Naive thymus-derived CD8-positive, alpha-beta T cell (primary cell): Measurements from ENCODE around the gene TDRD12. TPM values are rescaled to one million over a fixed set of nuclear protein-coding genes. Genes with fewer than 3 reads are reported as not detected.
"Not testable (repeated sequence)": the region's sequence is repeated elsewhere in the genome, so short reads cannot be mapped to it uniquely, and the experiment has no call there.

Experiments used
- ATAC-seq, 2 donors: fragments of 150-1000 bp; cut with Tn5 transposase in 1 of 2; sonication (Bioruptor Pico), chemical (Tn5 transposase) in 1 of 2; 1 replicate in 1 of 2; 2 replicates in 1 of 2; pipeline ENCODE4 v1.10.0; 2021; ENCODE audit warnings: mild to moderate bottlenecking in 2 of 2, moderate library complexity in 2 of 2
- POLR2A ChIA-PET: fragments of 350-600 bp; sonication (Branson Sonifier 250); formaldehyde crosslinking; loops from one replicate; lab custom pipeline; 2021; ENCODE audit warnings: antibody characterized with exemption; lab: Charles Lee
- DNase-seq, 10 donors: peaks; one replicate each; pipeline versions ENCODE4 v3.0.0 to v3.0.0-alpha.2; 2020 to 2022
- H3K27ac Mint-ChIP-seq, 10 donors: one replicate each; pipeline ENCODE4 v1.8.0; 2020 to 2022; ENCODE audit warnings: mild to moderate bottlenecking in 10 of 10, mixed read lengths in 10 of 10, moderate library complexity in 4 of 10, inconsistent platforms in 1 of 10
- H3K27me3 Mint-ChIP-seq, 5 donors: one replicate each; pipeline ENCODE4 v1.8.0; 2021 to 2022; ENCODE audit warnings: mixed read lengths in 5 of 5
- H3K36me3 Mint-ChIP-seq, 3 donors: one replicate each; pipeline ENCODE4 v1.8.0; 2020 to 2022; ENCODE audit warnings: mixed read lengths in 3 of 3, mild to moderate bottlenecking in 2 of 3, inconsistent platforms in 1 of 3
- H3K4me1 Mint-ChIP-seq, 4 donors: one replicate each; pipeline ENCODE4 v1.8.0; 2021 to 2022; ENCODE audit warnings: mixed read lengths in 4 of 4
- H3K4me3 Mint-ChIP-seq, 10 donors: one replicate each; pipeline ENCODE4 v1.8.0; 2020 to 2022; ENCODE audit warnings: mild to moderate bottlenecking in 10 of 10, mixed read lengths in 10 of 10, moderate library complexity in 6 of 10, inconsistent platforms in 1 of 10
- H3K9me3 Mint-ChIP-seq, 9 donors: one replicate each; pipeline ENCODE4 v1.8.0; 2020 to 2022; ENCODE audit warnings: mixed read lengths in 9 of 9, mild to moderate bottlenecking in 3 of 9, inconsistent platforms in 1 of 9, moderate library complexity in 1 of 9
- polyA plus RNA-seq, 3 donors: library from polyadenylated mRNA; unstranded; fragments of 300-500 nt; fragmentation: Illumina TruSeq; gene quantifications; one replicate each; pipeline ENCODE4 v1.2.3, GENCODE V29; 2021
- total RNA-seq, 8 experiments: library from RNA in 2 of 8; stranded (reverse) in 2 of 8; gene quantifications; one replicate each; pipeline ENCODE4 v1.2.3 and lab custom pipeline; 2021 to 2026

Gene TDRD12
- total and polyA plus RNA-seq, 5 experiments from 2014 or later, result 0.06 to 0.70 (median 0.18) TPM

DNA sequence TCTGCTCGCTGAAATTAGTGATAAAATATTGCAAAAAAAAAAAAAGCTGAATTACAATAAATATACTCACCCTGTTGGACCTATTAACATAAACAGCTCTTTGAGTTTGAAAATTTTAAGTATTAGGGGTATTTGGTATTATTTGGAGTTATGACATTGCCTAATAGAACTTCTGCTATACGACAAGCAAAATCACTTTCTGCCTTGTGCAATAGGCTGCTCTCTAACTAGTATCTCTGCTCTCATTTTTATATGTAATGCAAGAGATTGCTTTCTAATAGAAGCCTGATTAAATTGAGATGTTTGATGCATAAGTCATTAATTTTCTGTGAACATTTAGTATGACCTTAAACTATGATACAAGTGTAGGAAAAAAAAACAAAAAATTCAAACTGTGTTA is 38.6 kb upstream of the TDRD12 start:
- Mint-ChIP-seq H3K4me3 (no peak overlapping the region), H3K27ac (no peak overlapping the region), H3K9me3 (no peaks in the 10 kb centered on the region), H3K36me3 (peaks cover 0 to 3% (median 0%) of the 10 kb centered on the region in 3 donors), H3K27me3 (peaks cover 7 to 16% (median 12%) of the 10 kb centered on the region in 5 donors), H3K4me1 (peaks cover 5 to 8% (median 8%) of the 10 kb centered on the region in 4 donors)
- no peak for DNase-seq
- no peak for ATAC-seq
- POLR2A ChIA-PET, result interaction anchor here (0.6 to 0.7 kb wide), 3 partner anchors 19 to 355 kb away, joined by 3 to 4 read pairs (median 3); no protein-coding TSS in a partner anchor

DNA sequence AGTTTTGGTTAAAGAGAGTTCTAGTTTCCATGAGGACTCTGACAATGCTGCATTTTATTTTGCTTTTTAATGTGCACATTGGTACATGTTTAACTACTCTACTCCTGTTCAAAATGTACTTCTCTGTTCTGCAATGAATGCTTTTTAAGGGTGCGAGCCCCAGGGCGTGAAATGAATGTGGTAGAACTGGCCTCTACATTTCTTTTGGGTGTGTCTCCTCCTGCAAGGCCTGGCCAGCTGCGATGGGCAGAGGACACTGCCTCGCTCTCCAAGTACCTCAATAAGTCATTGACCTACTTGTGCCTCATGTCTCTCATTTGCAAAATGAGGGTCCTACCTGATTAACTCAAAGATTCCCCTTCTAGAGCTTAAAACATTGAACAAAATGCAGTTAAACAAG is 37.2 kb upstream of the TDRD12 start:
- Mint-ChIP-seq H3K4me3 (no peak overlapping the region), H3K36me3 (peaks cover 0 to 3% (median 0%) of the 10 kb centered on the region in 3 donors), H3K27me3 (peaks cover 4 to 11% (median 7%) of the 10 kb centered on the region in 5 donors), H3K4me1 (peaks cover 2 to 5% (median 3%) of the 10 kb centered on the region in 4 donors), H3K9me3 (no peaks in the 10 kb centered on the region), H3K27ac (no peak overlapping the region)
- POLR2A ChIA-PET, result interaction anchor here (0.6 kb wide), 1 partner anchor 439 kb away, joined by 4 read pairs; no protein-coding TSS in a partner anchor
- ATAC-seq (no peak), DNase-seq (no peak)

DNA sequence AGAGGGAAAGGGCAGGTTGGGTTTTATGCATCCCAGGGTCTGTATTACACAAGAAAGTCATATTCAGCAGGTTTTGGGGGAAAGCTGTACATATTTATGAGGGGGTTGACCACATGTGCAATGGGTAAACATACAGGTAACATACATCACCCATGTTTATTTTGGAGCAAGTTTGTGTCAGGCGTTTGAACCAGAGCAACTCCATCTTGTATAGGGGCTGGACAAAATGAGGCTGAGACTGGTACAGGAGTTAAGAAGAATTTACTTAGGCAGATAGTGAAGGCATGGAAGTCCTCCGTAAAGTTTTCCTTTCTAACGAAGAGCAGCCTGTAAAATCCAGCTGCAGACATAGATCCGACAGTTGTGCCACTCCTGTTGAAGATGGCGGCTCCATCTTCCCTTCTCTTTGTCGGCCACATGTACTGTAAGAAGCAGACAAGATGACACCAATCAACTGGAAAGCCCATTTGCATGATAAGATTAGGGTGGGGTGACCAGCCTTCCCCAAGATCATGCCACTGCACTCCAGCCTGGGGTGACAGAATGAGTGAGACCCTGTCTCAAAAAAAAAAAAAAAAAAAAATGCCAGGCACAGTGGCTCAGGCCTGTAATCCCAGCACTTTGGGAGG is 32.6 kb upstream of the TDRD12 start:
- POLR2A ChIA-PET, result interaction anchor here (0.6 kb wide), 1 partner anchor 269 kb away, joined by 3 read pairs; no protein-coding TSS in a partner anchor
- no peak overlapping the region for H3K4me3 Mint-ChIP-seq
- peaks cover 3 to 23% (median 14%) of the 10 kb centered on the region in 4 donors for H3K4me1 Mint-ChIP-seq
- peaks cover 0 to 3% (median 2%) of the 10 kb centered on the region in 5 donors for H3K27me3 Mint-ChIP-seq
- DNase-seq (no peak), ATAC-seq (no peak)
- H3K36me3 Mint-ChIP-seq, result peaks cover 0 to 3% (median 0%) of the 10 kb centered on the region in 3 donors
- no peaks in the 10 kb centered on the region for H3K9me3 Mint-ChIP-seq
- no peak overlapping the region for H3K27ac Mint-ChIP-seq

DNA sequence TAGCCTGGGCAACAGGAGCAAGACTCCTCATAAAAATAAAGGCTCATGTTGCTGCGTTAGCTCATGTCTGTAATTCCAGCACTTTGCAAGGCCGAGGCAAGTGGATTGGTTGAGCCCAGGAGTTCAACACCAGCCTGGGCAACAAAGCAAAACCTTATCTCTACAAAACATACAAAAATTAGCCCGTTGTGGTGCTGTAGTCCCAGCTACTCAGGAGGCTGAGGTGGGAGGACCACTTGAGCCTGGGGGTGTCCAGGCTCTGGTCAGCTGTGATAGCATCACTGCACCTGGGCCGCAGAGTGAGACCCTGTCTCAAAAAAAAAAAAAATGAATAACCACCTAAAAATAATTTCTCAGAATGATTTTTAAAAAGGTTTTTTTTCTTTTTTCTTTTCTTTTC is 31.9 kb upstream of the TDRD12 start:
- no peak for DNase-seq
- ATAC-seq, result no peak
- Mint-ChIP-seq H3K9me3 (no peaks in the 10 kb centered on the region), H3K4me1 (peaks cover 4 to 24% (median 15%) of the 10 kb centered on the region in 4 donors), H3K36me3 (peaks cover 0 to 3% (median 0%) of the 10 kb centered on the region in 3 donors), H3K27me3 (no peaks in the 10 kb centered on the region), H3K4me3 (no peak overlapping the region), H3K27ac (no peak overlapping the region)
- POLR2A ChIA-PET, result no interaction called here

GRCh38 chr19:32688311-32688710 is 31.3 kb upstream of the TDRD12 start:
- Mint-ChIP-seq H3K27ac (no peak overlapping the region), H3K36me3 (peaks cover 0 to 3% (median 3%) of the 10 kb centered on the region in 3 donors), H3K9me3 (peaks cover 0 to 2% (median 0%) of the 10 kb centered on the region in 9 donors), H3K4me3 (no peak overlapping the region), H3K4me1 (peaks cover 10 to 30% (median 21%) of the 10 kb centered on the region in 4 donors), H3K27me3 (no peaks in the 10 kb centered on the region)
- DNase-seq (no peak), ATAC-seq (no peak)
- POLR2A ChIA-PET, result no interaction called here

GRCh38 chr19:32691291-32691951 is 28.1 kb upstream of the TDRD12 start, which contains the start of gene NUDT19:
Gene NUDT19 (plus strand): TSS chr19:32691821. CDS start chr19:32691961, 140 bp downstream.
- Mint-ChIP-seq H3K4me3 (peak within 1 kb of the TSS; percentile 89 to 97 (median 96)), H3K9me3 (peaks cover 0 to 2% (median 0%) of the 10 kb centered on the region in 9 donors), H3K27ac (peak within 1 kb of the TSS; percentile 92 to 98 (median 96)), H3K36me3 (peaks cover 4 to 11% (median 6%) of the 10 kb centered on the region in 3 donors), H3K27me3 (no peaks in the 10 kb centered on the region), H3K4me1 (peaks cover 33 to 60% (median 51%) of the 10 kb centered on the region in 4 donors)
- peak; percentile 78 to 79 for ATAC-seq
- POLR2A ChIA-PET, result interaction anchor here (0.6 to 2.5 kb wide), 9 partner anchors 15 to 486 kb away, joined by 3 to 41 read pairs (median 4); partner anchors contain the start of genes ANKRD27, CEP89, FAAP24 and PDCD5
- DNase-seq, result peak; percentile 56 to 87 (median 66)

GRCh38 chr19:32691952-32692726 is 27.4 kb upstream of the TDRD12 start:
- H3K27me3 Mint-ChIP-seq, result no peaks in the 10 kb centered on the region
- ATAC-seq, result peak; percentile 61 to 66
- POLR2A ChIA-PET, result interaction anchor here (0.6 to 2.5 kb wide), 8 partner anchors 16 to 485 kb away, joined by 4 to 41 read pairs (median 8); partner anchors contain the start of genes ANKRD27, CEP89, FAAP24 and PDCD5
- H3K36me3 Mint-ChIP-seq, result peaks cover 4 to 15% (median 7%) of the 10 kb centered on the region in 3 donors
- peak in 9 of 10 donors; percentile 32 to 72 (median 45) for DNase-seq
- peak overlapping the region; percentile 92 to 98 (median 96) for H3K27ac Mint-ChIP-seq
- H3K9me3 Mint-ChIP-seq, result peaks cover 0 to 2% (median 0%) of the 10 kb centered on the region in 9 donors
- H3K4me1 Mint-ChIP-seq, result peaks cover 33 to 66% (median 55%) of the 10 kb centered on the region in 4 donors
- peak overlapping the region; percentile 89 to 97 (median 96) for H3K4me3 Mint-ChIP-seq

GRCh38 chr19:32692727-32693061 is 26.9 kb upstream of the TDRD12 start:
- peaks cover 7 to 20% (median 11%) of the 10 kb centered on the region in 3 donors for H3K36me3 Mint-ChIP-seq
- H3K27me3 Mint-ChIP-seq, result no peaks in the 10 kb centered on the region
- H3K27ac Mint-ChIP-seq, result peak overlapping the region; percentile 92 to 98 (median 96)
- peak overlapping the region; percentile 89 to 97 (median 96) for H3K4me3 Mint-ChIP-seq
- H3K9me3 Mint-ChIP-seq, result peaks cover 0 to 2% (median 0%) of the 10 kb centered on the region in 9 donors
- H3K4me1 Mint-ChIP-seq, result peaks cover 38 to 72% (median 60%) of the 10 kb centered on the region in 4 donors
- peak; percentile 18 to 19 for ATAC-seq
- no peak for DNase-seq
- POLR2A ChIA-PET, result interaction anchor here (0.7 to 2.5 kb wide), 5 partner anchors 17 to 484 kb away, joined by 3 to 25 read pairs (median 6); partner anchors contain the start of genes ANKRD27 and RGS9BP

GRCh38 chr19:32693151-32694108 is 26.1 kb upstream of the TDRD12 start:
- peaks cover 11 to 28% (median 14%) of the 10 kb centered on the region in 3 donors for H3K36me3 Mint-ChIP-seq
- ATAC-seq (peak; percentile 12 to 28), DNase-seq (peak in 8 of 10 donors; percentile 35 to 70 (median 58))
- not testable (repeated sequence) for H3K9me3 Mint-ChIP-seq, H3K27me3 Mint-ChIP-seq
- POLR2A ChIA-PET, result interaction anchor here (0.6 to 2.5 kb wide), 7 partner anchors 17 to 484 kb away, joined by 3 to 25 read pairs (median 4); partner anchors contain the start of genes ANKRD27, CEP89 and RGS9BP
- H3K4me3 Mint-ChIP-seq, result peak overlapping the region; percentile 89 to 97 (median 96)
- H3K27ac Mint-ChIP-seq, result peak overlapping the region; percentile 92 to 98 (median 96)
- H3K4me1 Mint-ChIP-seq, result peaks cover 42 to 75% (median 66%) of the 10 kb centered on the region in 4 donors

GRCh38 chr19:32694316-32694715 is 25.3 kb upstream of the TDRD12 start:
- POLR2A ChIA-PET, result interaction anchor here (1.8 kb wide), 1 partner anchor 18 kb away, joined by 25 read pairs; the partner anchor contains the start of genes ANKRD27 and RGS9BP
- H3K4me3 Mint-ChIP-seq, result peak overlapping the region; percentile 89 to 97 (median 96)
- H3K27ac Mint-ChIP-seq, result peak overlapping the region in 6 of 10 donors; percentile 4 to 93 (median 50)

More at GRCh38 chr19:32694316-32694715, 25.3 kb upstream of the TDRD12 start:
- not testable (repeated sequence) for DNase-seq, ATAC-seq, H3K9me3 Mint-ChIP-seq, H3K27me3 Mint-ChIP-seq
- peaks cover 42 to 80% (median 74%) of the 10 kb centered on the region in 4 donors for H3K4me1 Mint-ChIP-seq
- H3K36me3 Mint-ChIP-seq, result peaks cover 19 to 36% (median 23%) of the 10 kb centered on the region in 3 donors
